K562 (cell line): ENCODE data around the gene CNBD2. TPM values are rescaled to one million over a fixed set of nuclear protein-coding genes. Genes with fewer than 3 reads are reported as not detected.

Source experiments
- ATAC-seq: fragments of 200-7000 bp; cut with Tn5 transposase; 3 replicates; pipeline ENCODE4 v1.9.1; 2020; ENCODE audit warnings: moderate library complexity
- BruUV-seq: library from RNA; stranded (reverse); fragments of 400-500 nt; replicated peaks from 2 replicates; lab custom pipeline; 2021; lab: Mats Ljungman, UMichigan
- CTCF ChIA-PET: fragments of 300-600 bp; formaldehyde crosslinking; extraction: SDS; loops from one replicate; lab custom pipeline; 2021; ENCODE audit warnings: low intra/inter-chr PET ratio; lab: Yijun Ruan, JAX
- POLR2A ChIA-PET: fragments of 300-600, 350-650 bp; sonication (Branson Sonifier 250); formaldehyde crosslinking; extraction: SDS; loops from one replicate; lab custom pipeline; 2021; ENCODE audit warnings: antibody characterized with exemption, inconsistent platforms; lab: Yijun Ruan, JAX
- DNase-seq, 4 experiments: peaks; one replicate each; pipeline versions ENCODE4 v3.0.0 to v3.0.0-alpha.2; 2011 to 2018; ENCODE audit warnings: low spot score in 3 of 4, mixed read lengths in 3 of 4; ENCODE audit errors: extremely low read depth in 1 of 4
- FAIRE-seq: peaks from 2 replicates; lab custom pipeline; 2011; peaks lifted over from hg19 to GRCh38; lab: Jason Lieb, UNC
- H2AFZ ChIP-seq: 2 replicates; pipeline ENCODE4 v1.6.0; 2011; ENCODE audit warnings: low read depth, low read length, control low read depth, inconsistent platforms
- H3K27ac ChIP-seq: fragments of 200-600 bp; 3 replicates; pipeline ENCODE4 v1.8.0; 2011; ENCODE audit warnings: low read depth, mild to moderate bottlenecking, control low read depth, inconsistent platforms, low read length, moderate library complexity, mixed read lengths; ENCODE audit errors: extremely low read depth
- H3K27me3 ChIP-seq, 2 experiments: fragments of 300-600 bp in 1 of 2; 2 replicates in 1 of 2; 3 replicates in 1 of 2; pipeline versions ENCODE4 v1.6.0 to v1.8.0; 2011; ENCODE audit warnings: inconsistent platforms in 2 of 2, low read length in 2 of 2, mild to moderate bottlenecking in 1 of 2, mixed read lengths in 1 of 2, moderate library complexity in 1 of 2; ENCODE audit not compliant: control insufficient read depth in 2 of 2, insufficient read depth in 2 of 2
- H3K36me3 ChIP-seq: fragments of 300-600 bp; 3 replicates; pipeline ENCODE4 v1.8.0; 2011; ENCODE audit warnings: mild to moderate bottlenecking, low read length, inconsistent platforms; ENCODE audit not compliant: control insufficient read depth, insufficient read depth
- H3K4me1 ChIP-seq, 2 experiments: fragments of 200-600 bp in 1 of 2; replicated peaks in 1 of 2; 2 replicates in 1 of 2; 3 replicates in 1 of 2; pipeline versions ENCODE4 v1.5.1 to v1.8.0; 2011; ENCODE audit warnings: inconsistent platforms in 2 of 2, low read length in 2 of 2, mild to moderate bottlenecking in 1 of 2, mixed read lengths in 1 of 2, moderate library complexity in 1 of 2; ENCODE audit not compliant: control insufficient read depth in 2 of 2, insufficient read depth in 2 of 2
- H3K4me2 ChIP-seq: 2 replicates; pipeline ENCODE4 v1.6.1; 2011; ENCODE audit warnings: low read length, control low read depth, inconsistent platforms, mixed read lengths; ENCODE audit not compliant: insufficient read depth
- H3K4me3 ChIP-seq: fragments of 200-600 bp; sonication (generic), shearing (Covaris generic); 2 replicates; pipeline ENCODE4 v1.5.1; 2016; ENCODE audit warnings: control low read depth, inconsistent platforms
- H3K79me2 ChIP-seq: fragments of 200-600 bp; 3 replicates; pipeline ENCODE4 v1.8.0; 2011; ENCODE audit warnings: low read length, inconsistent platforms; ENCODE audit not compliant: control insufficient read depth, insufficient read depth
- H3K9ac ChIP-seq, 2 experiments: 2 replicates each; pipeline versions ENCODE4 v1.6.0 to v1.6.1; 2011; ENCODE audit warnings: low read depth in 2 of 2, low read length in 2 of 2, control low read depth in 1 of 2, inconsistent platforms in 1 of 2, mild to moderate bottlenecking in 1 of 2, mixed read lengths in 1 of 2; ENCODE audit not compliant: insufficient read depth in 1 of 2
- H3K9me1 ChIP-seq: one replicate; pipeline ENCODE4 v1.6.0; 2011; ENCODE audit warnings: inconsistent platforms, mild to moderate bottlenecking, low read length, moderate library complexity; ENCODE audit not compliant: control insufficient read depth, insufficient read depth
- H3K9me3 ChIP-seq: replicated peaks from 2 replicates; pipeline ENCODE4 v1.5.1; 2011; ENCODE audit warnings: low read depth, low read length, inconsistent platforms; ENCODE audit not compliant: control insufficient read depth, insufficient read depth
- H4K20me1 ChIP-seq: replicated peaks from 2 replicates; pipeline ENCODE4 v1.6.1; 2011; ENCODE audit warnings: low read length, inconsistent platforms, mixed read lengths; ENCODE audit not compliant: control insufficient read depth, insufficient read depth
- HDAC8 ChIP-seq: fragments of 450-650 bp; IDR thresholded peaks from 2 replicates; pipeline ENCODE4 v1.6.1; 2016; ENCODE audit warnings: mild to moderate bottlenecking, missing genetic modification characterization, moderate library complexity, missing compliant biosample characterization
- KLF13 ChIP-seq: fragments of 450-650 bp; IDR thresholded peaks from 2 replicates; pipeline ENCODE4 v1.6.1; 2016; ENCODE audit warnings: missing genetic modification characterization, low read depth, mild to moderate bottlenecking, missing compliant biosample characterization, moderate library complexity, borderline replicate concordance
- MEIS2 ChIP-seq: fragments of 450-650 bp; IDR thresholded peaks from 2 replicates; pipeline ENCODE4 v1.6.1; 2014; ENCODE audit warnings: mild to moderate bottlenecking; ENCODE audit not compliant: partially characterized antibody
- POLR2AphosphoS5 ChIP-seq: IDR thresholded peaks from 2 replicates; pipeline ENCODE4 v1.6.1; 2011; ENCODE audit warnings: mild to moderate bottlenecking, low read depth, low read length, moderate library complexity; ENCODE audit not compliant: control insufficient read depth, insufficient read depth
- TOE1 ChIP-seq, 2 experiments: fragments of 450-650 bp in 1 of 2; sonication (generic) in 1 of 2; formaldehyde crosslinking in 1 of 2; IDR thresholded peaks; 2 replicates each; pipeline versions ENCODE4 v1.7.1 to v1.8.0; 2016 to 2022; ENCODE audit warnings: borderline replicate concordance in 2 of 2, mild to moderate bottlenecking in 2 of 2, antibody characterized with exemption in 1 of 2, inconsistent platforms in 1 of 2, low read depth in 1 of 2, missing genetic modification reagents in 1 of 2, moderate library complexity in 1 of 2
- WGBS: fragments of 100-300 bp; shearing (Covaris generic); methylation state at CpG from one replicate; pipeline ENCODE4 v1.1.6; 2016; ENCODE audit warnings: low coverage, mixed read lengths; ENCODE audit not compliant: insufficient coverage; ENCODE audit errors: missing lambda C conversion rate; 5-methylcytosine and 5-hydroxymethylcytosine counted together
- in situ Hi-C: fragments of 300-500 bp; cut with MboI; formaldehyde crosslinking; loops from 4 replicates; pipeline ENCODE4 v1.15.0; 2018; ENCODE audit warnings: inconsistent platforms, mixed read lengths
- intact Hi-C: fragments of 100-400 bp; cut with micrococcal nuclease; formaldehyde crosslinking; loops from 2 replicates; pipeline ENCODE4 v1.14.2; 2022
- polyA plus RNA-seq, 8 experiments: library from polyadenylated mRNA; depleted of rRNA in 4 of 8; stranded (reverse) in 5 of 8; unstranded in 3 of 8; fragments of >200 nt; fragmentation: Nextera tagmentation in 2 of 8; fragmentation: Illumina TruSeq in 1 of 8; extraction: Ambion mirVana in 2 of 8; extraction: Trizol in 1 of 8; gene quantifications; 2 replicates each; pipeline versions ENCODE4 v1.2.1 to v1.2.3, GENCODE V29; 2011 to 2014; ENCODE audit warnings: inconsistent platforms in 1 of 8, missing spikeins in 1 of 8
- total RNA-seq, 7 experiments: library from RNA; depleted of rRNA in 6 of 7; stranded (reverse); fragments of >200 nt in 6 of 7; fragmentation: Illumina TruSeq in 2 of 7; extraction: Trizol in 2 of 7; gene quantifications; 2 replicates each; pipeline versions ENCODE4 v1.2.1 to v1.2.3, GENCODE V29; 2011 to 2021; ENCODE audit warnings: low replicate concordance in 1 of 7
- TF ChIP-seq, protein P1 (sequence below): fragments of 250-450 bp; sonication (Bioruptor Pico); IDR thresholded peaks from 2 replicates; pipeline ENCODE4 v1.8.0; 2022; ENCODE audit warnings: moderate library complexity, mild to moderate bottlenecking, inconsistent platforms
- TF ChIP-seq, protein P2 (sequence below), 2 experiments: fragments of 450-650 bp; IDR thresholded peaks; 2 replicates each; pipeline ENCODE4 v1.6.1; 2016; ENCODE audit warnings: mild to moderate bottlenecking in 2 of 2, borderline replicate concordance in 1 of 2, low read depth in 1 of 2, moderate library complexity in 1 of 2
- TF ChIP-seq, protein P3 (sequence below): fragments of 450-650 bp; IDR thresholded peaks from 2 replicates; pipeline ENCODE4 v1.6.1; 2014; ENCODE audit warnings: low read depth, mild to moderate bottlenecking, moderate library complexity, borderline replicate concordance

The CNBD2 gene
- total and polyA plus RNA-seq, 9 of the 15 experiments (the other 6 are each of a cell fraction or from before 2014, with no cell fraction given), result 3.2 to 17.5 (median 5.3) TPM

DNA sequence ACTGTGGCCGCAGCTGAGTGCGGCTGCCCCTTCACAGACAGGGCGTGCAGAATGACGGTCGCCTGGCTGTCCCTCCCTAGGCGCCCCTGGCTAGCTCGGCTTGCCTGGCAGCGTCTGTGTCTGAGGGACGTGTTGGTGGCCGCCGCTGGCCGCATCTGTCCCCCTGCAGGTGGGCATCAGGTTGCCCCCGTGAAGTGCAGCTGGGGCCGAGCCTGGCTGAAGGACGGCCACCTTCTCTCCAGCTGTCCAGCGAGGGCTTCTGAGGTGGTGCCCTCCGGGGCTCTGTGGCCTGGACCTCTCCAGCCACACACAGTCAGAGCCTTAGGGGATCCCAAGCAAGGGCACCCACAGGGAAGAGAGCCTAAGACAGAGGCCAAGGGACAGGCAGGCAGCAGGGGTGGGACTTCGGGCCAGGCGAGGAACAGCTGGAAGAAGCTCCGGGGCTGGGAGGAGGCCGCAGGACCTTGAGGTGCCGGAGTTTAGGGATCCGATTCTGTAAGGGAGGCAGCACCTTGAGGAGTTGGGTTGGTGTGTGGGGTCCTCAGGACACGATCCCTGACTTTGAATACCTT, 97.1 kb downstream of the CNBD2 start:
- H3K27ac ChIP-seq, result no peak overlapping the region
- ATAC-seq, result no peak
- no peak for DNase-seq
- peak overlapping the region; percentile 98 for H2AFZ ChIP-seq
- no peaks in the 10 kb centered on the region for H3K9me1 ChIP-seq
- POLR2A ChIA-PET, result interaction anchor here (0.6 to 2.2 kb wide), 9 partner anchors 10 to 53 kb away, joined by 3 to 12 read pairs (median 5); no protein-coding TSS in a partner anchor
- H4K20me1 ChIP-seq, result no peaks in the 10 kb centered on the region
- peak overlapping the region in 1 of 2 experiments; percentile 91; a peak in 2 of 4 replicates for H3K9ac ChIP-seq
- H3K4me3 ChIP-seq, result no peak overlapping the region
- FAIRE-seq, result no peak
- H3K79me2 ChIP-seq, result no peaks in the 10 kb centered on the region
- no peaks in the 10 kb centered on the region for H3K9me3 ChIP-seq
- no peaks in the 10 kb centered on the region for H3K27me3 ChIP-seq
- CTCF ChIA-PET, result no interaction called here
- peaks cover 15 to 22% of the 10 kb centered on the region in 2 experiments for H3K4me1 ChIP-seq
- intact Hi-C loops (no loop called here), in situ Hi-C loops (no loop called here)
- 83% methylated on average over 20 of the region's 24 CpGs for WGBS
- H3K4me2 ChIP-seq, result peak overlapping the region; percentile 86; the same call in 1 of the 2 replicates
- no peaks in the 10 kb centered on the region for H3K36me3 ChIP-seq
- BruUV-seq, result no TSS peak
- no peak for TF ChIP-seq POLR2AphosphoS5
- TF ChIP-seq, protein P1, sequence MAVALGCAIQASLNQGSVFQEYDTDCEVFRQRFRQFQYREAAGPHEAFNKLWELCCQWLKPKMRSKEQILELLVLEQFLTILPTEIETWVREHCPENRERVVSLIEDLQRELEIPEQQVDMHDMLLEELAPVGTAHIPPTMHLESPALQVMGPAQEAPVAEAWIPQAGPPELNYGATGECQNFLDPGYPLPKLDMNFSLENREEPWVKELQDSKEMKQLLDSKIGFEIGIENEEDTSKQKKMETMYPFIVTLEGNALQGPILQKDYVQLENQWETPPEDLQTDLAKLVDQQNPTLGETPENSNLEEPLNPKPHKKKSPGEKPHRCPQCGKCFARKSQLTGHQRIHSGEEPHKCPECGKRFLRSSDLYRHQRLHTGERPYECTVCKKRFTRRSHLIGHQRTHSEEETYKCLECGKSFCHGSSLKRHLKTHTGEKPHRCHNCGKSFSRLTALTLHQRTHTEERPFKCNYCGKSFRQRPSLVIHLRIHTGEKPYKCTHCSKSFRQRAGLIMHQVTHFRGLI (CRISPR knock-in tag), result no peak
- no peak for TF ChIP-seq HDAC8 (tag)
- TF ChIP-seq TOE1 (IDR thresholded peaks at IDR 0.05; ENCODE audit: borderline replicate concordance), result no peak
- no peak for TF ChIP-seq TOE1 (CRISPR knock-in tag; IDR thresholded peaks at IDR 0.05; ENCODE audit: borderline replicate concordance, low read depth)
- TF ChIP-seq KLF13 (tag), result no peak
- TF ChIP-seq, protein P2, sequence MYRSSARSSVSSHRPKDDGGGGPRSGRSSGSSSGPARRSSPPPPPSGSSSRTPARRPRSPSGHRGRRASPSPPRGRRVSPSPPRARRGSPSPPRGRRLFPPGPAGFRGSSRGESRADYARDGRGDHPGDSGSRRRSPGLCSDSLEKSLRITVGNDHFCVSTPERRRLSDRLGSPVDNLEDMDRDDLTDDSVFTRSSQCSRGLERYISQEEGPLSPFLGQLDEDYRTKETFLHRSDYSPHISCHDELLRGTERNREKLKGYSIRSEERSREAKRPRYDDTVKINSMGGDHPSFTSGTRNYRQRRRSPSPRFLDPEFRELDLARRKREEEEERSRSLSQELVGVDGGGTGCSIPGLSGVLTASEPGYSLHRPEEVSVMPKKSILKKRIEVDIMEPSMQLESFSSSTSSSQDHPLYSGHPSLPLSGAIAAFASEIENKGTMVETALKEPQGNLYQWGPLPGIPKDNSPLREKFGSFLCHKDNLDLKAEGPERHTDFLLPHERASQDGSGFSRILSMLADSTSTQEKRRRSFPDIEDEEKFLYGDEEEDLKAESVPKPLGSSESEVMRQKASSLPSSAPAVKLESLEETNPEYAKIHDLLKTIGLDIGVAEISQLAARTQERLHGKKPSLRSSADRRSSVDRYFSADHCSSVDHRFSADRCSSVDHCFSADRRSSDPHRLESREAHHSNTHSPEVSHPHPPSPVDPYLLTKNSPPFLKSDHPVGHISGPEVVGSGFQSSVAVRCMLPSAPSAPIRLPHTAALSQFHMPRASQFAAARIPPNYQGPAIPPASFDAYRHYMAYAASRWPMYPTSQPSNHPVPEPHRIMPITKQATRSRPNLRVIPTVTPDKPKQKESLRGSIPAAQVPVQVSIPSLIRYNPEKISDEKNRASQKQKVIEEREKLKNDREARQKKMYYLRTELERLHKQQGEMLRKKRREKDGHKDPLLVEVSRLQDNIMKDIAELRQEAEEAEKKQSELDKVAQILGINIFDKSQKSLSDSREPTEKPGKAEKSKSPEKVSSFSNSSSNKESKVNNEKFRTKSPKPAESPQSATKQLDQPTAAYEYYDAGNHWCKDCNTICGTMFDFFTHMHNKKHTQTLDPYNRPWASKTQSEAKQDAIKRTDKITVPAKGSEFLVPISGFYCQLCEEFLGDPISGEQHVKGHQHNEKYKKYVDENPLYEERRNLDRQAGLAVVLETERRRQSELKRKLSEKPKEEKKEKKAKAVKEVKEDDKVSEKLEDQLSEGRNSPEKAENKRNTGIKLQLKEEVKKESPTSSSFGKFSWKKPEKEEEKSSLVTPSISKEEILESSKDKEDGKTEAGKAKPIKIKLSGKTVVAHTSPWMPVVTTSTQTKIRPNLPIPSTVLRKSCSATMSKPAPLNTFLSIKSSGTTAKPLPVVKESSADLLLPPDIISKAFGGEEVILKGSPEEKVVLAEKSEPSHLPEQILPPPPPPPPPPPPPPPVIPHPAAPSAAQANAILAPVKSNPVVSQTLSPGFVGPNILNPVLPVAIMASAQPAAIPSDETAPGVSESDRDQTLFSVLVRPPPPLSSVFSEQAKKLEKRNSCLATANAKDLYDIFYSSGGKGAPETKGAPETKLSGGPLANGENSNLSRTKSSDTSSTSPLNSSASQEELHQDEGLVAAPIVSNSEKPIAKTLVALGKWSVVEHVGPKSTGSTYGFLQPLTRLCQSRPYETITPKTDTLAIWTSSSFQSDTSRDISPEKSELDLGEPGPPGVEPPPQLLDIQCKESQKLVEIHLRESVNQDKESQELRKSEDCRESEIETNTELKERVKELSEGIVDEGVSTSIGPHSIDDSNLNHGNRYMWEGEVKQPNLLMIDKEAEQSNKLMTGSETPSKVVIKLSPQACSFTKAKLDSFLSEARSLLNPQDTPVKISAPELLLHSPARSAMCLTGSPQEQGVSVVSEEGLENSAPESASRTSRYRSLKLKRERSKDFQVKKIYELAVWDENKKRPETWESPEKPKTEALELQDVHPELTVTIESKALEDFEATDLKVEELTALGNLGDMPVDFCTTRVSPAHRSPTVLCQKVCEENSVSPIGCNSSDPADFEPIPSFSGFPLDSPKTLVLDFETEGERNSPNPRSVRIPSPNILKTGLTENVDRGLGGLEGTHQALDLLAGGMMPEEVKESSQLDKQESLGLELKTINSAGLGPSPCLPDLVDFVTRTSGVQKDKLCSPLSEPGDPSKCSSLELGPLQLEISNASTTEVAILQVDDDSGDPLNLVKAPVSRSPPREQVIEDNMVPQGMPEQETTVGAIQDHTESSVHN (IDR thresholded peaks at IDR 0.05; ENCODE audit: borderline replicate concordance in 1 of 2, low read depth in 1 of 2), result no peak
- TF ChIP-seq, protein P3, sequence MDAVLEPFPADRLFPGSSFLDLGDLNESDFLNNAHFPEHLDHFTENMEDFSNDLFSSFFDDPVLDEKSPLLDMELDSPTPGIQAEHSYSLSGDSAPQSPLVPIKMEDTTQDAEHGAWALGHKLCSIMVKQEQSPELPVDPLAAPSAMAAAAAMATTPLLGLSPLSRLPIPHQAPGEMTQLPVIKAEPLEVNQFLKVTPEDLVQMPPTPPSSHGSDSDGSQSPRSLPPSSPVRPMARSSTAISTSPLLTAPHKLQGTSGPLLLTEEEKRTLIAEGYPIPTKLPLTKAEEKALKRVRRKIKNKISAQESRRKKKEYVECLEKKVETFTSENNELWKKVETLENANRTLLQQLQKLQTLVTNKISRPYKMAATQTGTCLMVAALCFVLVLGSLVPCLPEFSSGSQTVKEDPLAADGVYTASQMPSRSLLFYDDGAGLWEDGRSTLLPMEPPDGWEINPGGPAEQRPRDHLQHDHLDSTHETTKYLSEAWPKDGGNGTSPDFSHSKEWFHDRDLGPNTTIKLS, result no peak
- TF ChIP-seq MEIS2, result no peak
